BJ (cell line): Measurements from ENCODE around the gene UBASH3A. TPM values are rescaled to one million over a fixed set of nuclear protein-coding genes. Genes with fewer than 3 reads are reported as not detected.

Experiments used
- CTCF ChIA-PET: fragments of 350-600 bp; formaldehyde crosslinking; extraction: SDS; loops from one replicate; lab custom pipeline; 2021; ENCODE audit warnings: antibody characterized with exemption, inconsistent platforms; lab: Yijun Ruan, JAX
- POLR2A ChIA-PET: fragments of 300-600 bp; sonication (Branson Sonifier 250); formaldehyde crosslinking; extraction: SDS; loops from one replicate; lab custom pipeline; 2021; ENCODE audit warnings: antibody characterized with exemption; lab: Charles Lee
- DNase-seq: peaks from one replicate; pipeline ENCODE4 v3.0.0-alpha.2; 2011; ENCODE audit warnings: low read depth
- H3K27me3 ChIP-seq: 2 replicates; pipeline ENCODE4 v1.6.0; 2011; ENCODE audit warnings: low read length; ENCODE audit not compliant: control insufficient read depth, insufficient read depth
- H3K36me3 ChIP-seq: 2 replicates; pipeline ENCODE4 v1.5.1; 2011; ENCODE audit warnings: low read length; ENCODE audit not compliant: control insufficient read depth, insufficient read depth
- H3K4me3 ChIP-seq: 2 replicates; pipeline ENCODE4 v1.5.1; 2011; ENCODE audit warnings: low read depth, mild to moderate bottlenecking, control low read depth, low read length
- polyA plus RNA-seq: library from polyadenylated mRNA; depleted of rRNA; stranded (reverse); fragments of >200 nt; gene quantifications from 2 replicates; pipeline ENCODE4 v1.2.3, GENCODE V29; 2011
- TF ChIP-seq, protein P1 (sequence below): IDR thresholded peaks from 2 replicates; pipeline ENCODE4 v1.5.1; 2011; ENCODE audit warnings: low read depth, mild to moderate bottlenecking, control low read depth, inconsistent platforms, low read length, moderate library complexity; ENCODE audit not compliant: insufficient read depth

The UBASH3A gene
- polyA plus RNA-seq, 1 experiment: not detected

DNA sequence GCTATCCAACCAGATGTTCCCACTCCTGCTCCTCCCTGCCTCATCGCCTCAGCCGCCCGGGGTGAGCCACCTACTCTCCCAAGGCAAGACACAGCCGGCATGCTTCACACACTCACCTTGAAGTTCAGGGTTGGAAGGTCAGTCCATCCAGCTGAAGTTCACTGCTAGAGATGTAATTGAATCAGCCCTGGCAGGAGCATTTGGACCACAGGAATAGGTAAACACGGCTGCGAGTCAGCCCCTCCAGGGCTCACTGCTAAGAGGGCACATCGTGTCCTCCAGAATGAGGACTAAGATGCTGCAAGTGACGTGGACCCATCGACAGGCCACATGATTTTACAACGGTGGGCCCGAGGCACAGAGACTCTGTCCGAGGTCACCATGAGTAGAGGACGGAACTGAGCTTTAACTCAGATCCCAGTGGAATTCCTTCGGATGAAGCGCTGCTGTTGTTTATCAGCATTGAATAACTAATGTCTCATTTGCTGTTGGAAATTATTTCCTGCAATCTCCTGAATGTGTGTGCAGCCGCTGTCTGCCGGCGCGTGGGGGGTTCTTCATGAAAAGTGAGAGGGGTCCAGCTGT lies 50.4 kb downstream of the UBASH3A start:
- Histone ChIP-seq H3K36me3 (no peaks in the 10 kb centered on the region), H3K4me3 (no peak overlapping the region), H3K27me3 (no peaks in the 10 kb centered on the region; the same call in 1 of the 2 replicates)
- ChIA-PET POLR2A (no interaction called here), CTCF (interaction anchor here (0.6 kb wide), 1 partner anchor 382 kb away, joined by 3 read pairs; no protein-coding TSS in a partner anchor)
- DNase-seq: no peak
- TF ChIP-seq, protein P1, sequence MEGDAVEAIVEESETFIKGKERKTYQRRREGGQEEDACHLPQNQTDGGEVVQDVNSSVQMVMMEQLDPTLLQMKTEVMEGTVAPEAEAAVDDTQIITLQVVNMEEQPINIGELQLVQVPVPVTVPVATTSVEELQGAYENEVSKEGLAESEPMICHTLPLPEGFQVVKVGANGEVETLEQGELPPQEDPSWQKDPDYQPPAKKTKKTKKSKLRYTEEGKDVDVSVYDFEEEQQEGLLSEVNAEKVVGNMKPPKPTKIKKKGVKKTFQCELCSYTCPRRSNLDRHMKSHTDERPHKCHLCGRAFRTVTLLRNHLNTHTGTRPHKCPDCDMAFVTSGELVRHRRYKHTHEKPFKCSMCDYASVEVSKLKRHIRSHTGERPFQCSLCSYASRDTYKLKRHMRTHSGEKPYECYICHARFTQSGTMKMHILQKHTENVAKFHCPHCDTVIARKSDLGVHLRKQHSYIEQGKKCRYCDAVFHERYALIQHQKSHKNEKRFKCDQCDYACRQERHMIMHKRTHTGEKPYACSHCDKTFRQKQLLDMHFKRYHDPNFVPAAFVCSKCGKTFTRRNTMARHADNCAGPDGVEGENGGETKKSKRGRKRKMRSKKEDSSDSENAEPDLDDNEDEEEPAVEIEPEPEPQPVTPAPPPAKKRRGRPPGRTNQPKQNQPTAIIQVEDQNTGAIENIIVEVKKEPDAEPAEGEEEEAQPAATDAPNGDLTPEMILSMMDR: no peak

- TF ChIP-seq, protein P1: no peak
- CTCF ChIA-PET: no interaction called here
- POLR2A ChIA-PET: no interaction called here
- H3K27me3 ChIP-seq: no peaks in the 10 kb centered on the region; the same call in 1 of the 2 replicates
- H3K4me3 ChIP-seq: no peak overlapping the region
- no peaks in the 10 kb centered on the region for H3K36me3 ChIP-seq
- DNase-seq: no peak
Measured at GRCh38 chr21:42454786-42455185, 51.1 kb downstream of the UBASH3A start.

DNA sequence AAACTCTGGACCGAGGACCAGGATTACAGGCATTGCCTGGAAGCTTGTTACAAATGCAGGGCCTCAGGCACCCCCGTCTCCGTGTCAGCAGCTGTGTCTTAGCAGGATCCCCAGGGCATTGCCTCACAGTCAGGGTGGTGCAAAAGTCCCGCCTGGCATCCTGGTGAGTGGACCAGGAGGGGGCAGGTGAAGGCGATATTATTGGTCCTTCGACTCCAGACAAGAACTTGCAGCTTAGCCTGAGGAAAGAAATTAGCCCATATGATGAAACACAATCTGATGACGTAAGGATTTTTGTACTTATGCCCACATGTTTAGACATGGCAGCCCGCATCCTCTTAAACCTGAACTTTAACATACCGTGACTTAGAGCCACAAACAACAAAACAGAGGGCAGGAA lies 51.5 kb downstream of the UBASH3A start:
- Histone ChIP-seq H3K27me3 (no peaks in the 10 kb centered on the region; the same call in 1 of the 2 replicates), H3K36me3 (no peaks in the 10 kb centered on the region), H3K4me3 (no peak overlapping the region)
- DNase-seq: no peak
- TF ChIP-seq, protein P1: no peak
- ChIA-PET POLR2A (no interaction called here), CTCF (no interaction called here)

GRCh38 chr21:42455754-42456440 lies 52.2 kb downstream of the UBASH3A start:
- no peak for DNase-seq
- Histone ChIP-seq H3K36me3 (no peaks in the 10 kb centered on the region), H3K27me3 (no peaks in the 10 kb centered on the region; the same call in 1 of the 2 replicates), H3K4me3 (no peak overlapping the region)
- TF ChIP-seq, protein P1: no peak
- ChIA-PET CTCF (no interaction called here), POLR2A (no interaction called here)

- no peak for DNase-seq
- ChIA-PET CTCF (no interaction called here), POLR2A (no interaction called here)
- no peaks in the 10 kb centered on the region; the same call in 1 of the 2 replicates for H3K27me3 ChIP-seq
- no peak overlapping the region for H3K4me3 ChIP-seq
- H3K36me3 ChIP-seq: no peaks in the 10 kb centered on the region
- TF ChIP-seq, protein P1: no peak
Measured at GRCh38 chr21:42456457-42456856, 52.8 kb downstream of the UBASH3A start.
